GM21717 (cell line): ENCODE results near the gene EXPH5.

ENCODE experiments used
- ATAC-seq: cut with Tn5 transposase; IDR thresholded peaks from one replicate; pipeline ENCODE4 v1.9.1; 2021; ENCODE audit warnings: mild to moderate bottlenecking, moderate library complexity; ENCODE audit not compliant: unreplicated experiment

The EXPH5 gene

GRCh38 chr11:108568195-108568858 lies 25.2 kb downstream of the EXPH5 start:
- ATAC-seq, result no peak

GRCh38 chr11:108565653-108566052 lies 27.9 kb downstream of the EXPH5 start:
- ATAC-seq, result no peak

- no peak for ATAC-seq
Measured at GRCh38 chr11:108562746-108563581, 30.6 kb downstream of the EXPH5 start.

- no peak for ATAC-seq
Measured at GRCh38 chr11:108561535-108561991, 32.0 kb downstream of the EXPH5 start.

- no peak for ATAC-seq
Measured at GRCh38 chr11:108559904-108560303, 33.7 kb downstream of the EXPH5 start.

GRCh38 chr11:108559340-108559739 lies 34.2 kb downstream of the EXPH5 start:
- ATAC-seq, result no peak

- ATAC-seq, result peak; percentile 82
Measured at GRCh38 chr11:108558222-108558621, 35.3 kb downstream of the EXPH5 start.

- ATAC-seq, result no peak
Measured at GRCh38 chr11:108556019-108556418, 37.5 kb downstream of the EXPH5 start.

- ATAC-seq, result no peak
Measured at GRCh38 chr11:108551651-108552462, 41.7 kb downstream of the EXPH5 start.

GRCh38 chr11:108549319-108549885 lies 44.2 kb downstream of the EXPH5 start:
- no peak for ATAC-seq

GRCh38 chr11:108545909-108546501 lies 47.6 kb downstream of the EXPH5 start:
- no peak for ATAC-seq

- no peak for ATAC-seq
Measured at GRCh38 chr11:108543316-108543964, 50.1 kb downstream of the EXPH5 start.

GRCh38 chr11:108541531-108541930 lies 52.0 kb downstream of the EXPH5 start:
- ATAC-seq, result no peak

- ATAC-seq, result no peak
Measured at GRCh38 chr11:108538502-108538901, 55.1 kb downstream of the EXPH5 start.

- no peak for ATAC-seq
Measured at GRCh38 chr11:108538022-108538424, 55.5 kb downstream of the EXPH5 start.

GRCh38 chr11:108536783-108537182 lies 56.8 kb downstream of the EXPH5 start:
- no peak for ATAC-seq

GRCh38 chr11:108535384-108535955 lies 58.1 kb downstream of the EXPH5 start:
- ATAC-seq, result no peak

GRCh38 chr11:108534274-108534882 lies 59.2 kb downstream of the EXPH5 start:
- ATAC-seq, result no peak

- ATAC-seq, result no peak
Measured at GRCh38 chr11:108530426-108530825, 63.1 kb downstream of the EXPH5 start.
